AG04450 (cell line): ENCODE data around the gene NTPCR. TPM values are rescaled to one million over a fixed set of nuclear protein-coding genes. Genes with fewer than 3 reads are reported as not detected.

ENCODE experiments used
- CTCF ChIA-PET: fragments of 300-600, 350-600 bp; formaldehyde crosslinking; extraction: SDS; loops from one replicate; lab custom pipeline; 2022; ENCODE audit warnings: antibody characterized with exemption, inconsistent platforms; lab: Charles Lee
- POLR2A ChIA-PET: fragments of 350-600 bp; formaldehyde crosslinking; extraction: SDS; loops from one replicate; lab custom pipeline; 2021; ENCODE audit warnings: antibody characterized with exemption, inconsistent platforms; lab: Yijun Ruan, JAX
- DNase-seq: peaks from one replicate; pipeline ENCODE4 v3.0.0-alpha.2; 2011; ENCODE audit warnings: low read depth, low spot score
- H3K27ac ChIP-seq: one replicate; pipeline ENCODE4 v1.5.1; 2012; ENCODE audit warnings: low read depth, low read length, control low read depth
- H3K27me3 ChIP-seq: one replicate; pipeline ENCODE4 v1.6.0; 2012; ENCODE audit warnings: low read length; ENCODE audit not compliant: control insufficient read depth, insufficient read depth
- H3K4me3 ChIP-seq: 2 replicates; pipeline ENCODE4 v1.5.1; 2011; ENCODE audit warnings: mild to moderate bottlenecking, low read depth, low read length, control low read depth
- H3K9me3 ChIP-seq: 2 replicates; pipeline ENCODE4 v1.5.1; 2012; ENCODE audit warnings: low read length; ENCODE audit not compliant: control insufficient read depth, insufficient read depth
- polyA plus RNA-seq: library from polyadenylated mRNA; depleted of rRNA; stranded (reverse); fragments of >200 nt; gene quantifications from 2 replicates; pipeline ENCODE4 v1.2.3, GENCODE V29; 2011; rRNA removed
- TF ChIP-seq, protein P1 (sequence below): IDR thresholded peaks from 2 replicates; pipeline ENCODE4 v1.5.1; 2011; ENCODE audit warnings: low read depth, low read length, control low read depth, inconsistent platforms

NTPCR gene
- polyA plus RNA-seq, 1 experiment: 59.0 TPM

DNA sequence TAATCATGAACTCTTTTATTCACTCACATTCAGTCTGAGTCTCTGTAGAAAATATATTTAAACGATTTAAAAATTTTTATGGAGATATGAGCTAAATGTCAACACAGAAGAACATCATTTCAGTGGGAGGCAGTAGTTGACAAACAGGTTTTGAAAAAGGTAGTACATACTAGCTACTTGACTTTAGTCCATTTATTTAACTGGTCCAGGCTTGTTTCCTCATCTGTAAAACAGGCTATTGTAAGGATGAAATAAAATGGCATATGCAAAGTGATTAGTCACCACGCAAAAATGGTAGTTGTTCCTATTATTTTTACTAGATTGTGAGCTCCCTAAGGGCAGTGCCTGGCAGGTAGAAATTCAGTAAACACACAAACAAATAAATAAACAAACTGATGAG is 75.2 kb downstream of the NTPCR start:
- Histone ChIP-seq H3K27ac (no peak overlapping the region), H3K9me3 (no peaks in the 10 kb centered on the region), H3K4me3 (no peak overlapping the region), H3K27me3 (no peaks in the 10 kb centered on the region)
- TF ChIP-seq, protein P1, sequence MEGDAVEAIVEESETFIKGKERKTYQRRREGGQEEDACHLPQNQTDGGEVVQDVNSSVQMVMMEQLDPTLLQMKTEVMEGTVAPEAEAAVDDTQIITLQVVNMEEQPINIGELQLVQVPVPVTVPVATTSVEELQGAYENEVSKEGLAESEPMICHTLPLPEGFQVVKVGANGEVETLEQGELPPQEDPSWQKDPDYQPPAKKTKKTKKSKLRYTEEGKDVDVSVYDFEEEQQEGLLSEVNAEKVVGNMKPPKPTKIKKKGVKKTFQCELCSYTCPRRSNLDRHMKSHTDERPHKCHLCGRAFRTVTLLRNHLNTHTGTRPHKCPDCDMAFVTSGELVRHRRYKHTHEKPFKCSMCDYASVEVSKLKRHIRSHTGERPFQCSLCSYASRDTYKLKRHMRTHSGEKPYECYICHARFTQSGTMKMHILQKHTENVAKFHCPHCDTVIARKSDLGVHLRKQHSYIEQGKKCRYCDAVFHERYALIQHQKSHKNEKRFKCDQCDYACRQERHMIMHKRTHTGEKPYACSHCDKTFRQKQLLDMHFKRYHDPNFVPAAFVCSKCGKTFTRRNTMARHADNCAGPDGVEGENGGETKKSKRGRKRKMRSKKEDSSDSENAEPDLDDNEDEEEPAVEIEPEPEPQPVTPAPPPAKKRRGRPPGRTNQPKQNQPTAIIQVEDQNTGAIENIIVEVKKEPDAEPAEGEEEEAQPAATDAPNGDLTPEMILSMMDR: no peak
- no peak for DNase-seq
- ChIA-PET CTCF (interaction anchor here (0.6 to 1.4 kb wide), 2 partner anchors 73 to 391 kb away, joined by 3 to 4 read pairs; no protein-coding TSS in a partner anchor), POLR2A (no interaction called here)

DNA sequence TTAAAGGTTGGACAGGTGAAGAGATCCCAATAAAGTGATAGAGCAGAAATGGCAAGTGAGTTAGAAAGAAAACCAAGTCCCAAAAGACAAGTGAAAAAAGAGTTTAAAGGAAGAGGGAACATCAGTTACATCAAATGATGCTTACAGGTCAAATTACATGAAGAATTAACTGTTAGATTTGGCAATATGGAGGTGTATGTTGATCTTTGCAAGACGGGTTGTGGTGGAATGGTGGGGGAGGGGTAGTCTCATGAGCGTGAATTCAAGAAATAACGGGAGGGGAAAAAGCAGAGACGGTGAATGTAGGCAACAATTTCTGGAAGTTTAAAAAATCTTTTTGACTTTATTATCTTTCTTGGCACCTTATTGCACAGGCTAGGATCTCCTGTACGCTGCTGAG is 76.6 kb downstream of the NTPCR start:
- Histone ChIP-seq H3K27me3 (no peaks in the 10 kb centered on the region), H3K27ac (no peak overlapping the region), H3K4me3 (no peak overlapping the region), H3K9me3 (no peaks in the 10 kb centered on the region)
- POLR2A ChIA-PET: no interaction called here
- DNase-seq: no peak
- TF ChIP-seq, protein P1: no peak
- CTCF ChIA-PET: no interaction called here

DNA sequence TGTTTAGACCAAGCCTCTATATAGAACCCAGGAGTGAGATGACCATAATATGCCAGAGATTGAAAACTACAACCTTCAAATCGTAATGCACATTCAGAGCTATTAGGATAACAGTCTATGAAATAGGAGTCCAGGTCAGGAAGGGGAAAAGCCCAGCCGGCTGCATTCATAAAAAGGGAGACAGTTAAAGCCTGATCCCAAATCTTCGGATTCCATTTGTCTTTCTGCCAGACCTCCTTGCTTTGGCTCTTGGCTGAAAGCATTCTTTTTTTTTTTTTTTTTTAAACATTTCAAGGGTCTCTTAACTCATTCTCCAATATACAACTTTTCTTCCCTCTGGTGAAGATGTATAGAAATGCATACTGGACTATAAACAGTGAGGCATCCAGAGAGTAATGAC is 81.1 kb downstream of the NTPCR start:
- Histone ChIP-seq H3K27me3 (no peaks in the 10 kb centered on the region), H3K4me3 (no peak overlapping the region), H3K9me3 (no peaks in the 10 kb centered on the region; the same call in 1 of the 2 replicates), H3K27ac (no peak overlapping the region)
- CTCF ChIA-PET: interaction anchor here (0.6 kb wide), 1 partner anchor 86 kb away, joined by 4 read pairs; no protein-coding TSS in a partner anchor
- POLR2A ChIA-PET: no interaction called here
- TF ChIP-seq, protein P1: no peak
- no peak for DNase-seq

DNA sequence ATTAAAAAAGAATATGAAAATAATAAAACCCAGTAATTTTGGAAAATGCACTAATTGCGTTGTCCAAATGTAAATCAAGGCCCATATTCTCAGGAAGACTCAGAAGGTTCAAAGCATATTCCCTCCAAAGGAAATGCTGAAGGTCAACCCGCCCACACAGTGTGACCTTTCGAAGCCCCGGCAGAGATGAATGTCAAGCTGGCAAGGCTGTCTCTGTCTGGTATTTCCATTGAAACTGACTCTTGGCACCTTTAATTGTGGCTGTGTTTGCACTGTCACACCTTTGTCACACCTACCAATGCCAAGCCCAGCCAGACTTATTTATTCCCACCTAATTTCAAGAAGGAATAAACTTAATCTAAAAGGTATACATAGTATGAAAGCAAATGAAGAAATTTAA is 82.5 kb downstream of the NTPCR start:
- Histone ChIP-seq H3K4me3 (no peak overlapping the region), H3K27ac (no peak overlapping the region), H3K9me3 (no peaks in the 10 kb centered on the region; the same call in 1 of the 2 replicates), H3K27me3 (no peaks in the 10 kb centered on the region)
- TF ChIP-seq, protein P1: no peak
- DNase-seq: no peak
- ChIA-PET CTCF (no interaction called here), POLR2A (no interaction called here)

DNA sequence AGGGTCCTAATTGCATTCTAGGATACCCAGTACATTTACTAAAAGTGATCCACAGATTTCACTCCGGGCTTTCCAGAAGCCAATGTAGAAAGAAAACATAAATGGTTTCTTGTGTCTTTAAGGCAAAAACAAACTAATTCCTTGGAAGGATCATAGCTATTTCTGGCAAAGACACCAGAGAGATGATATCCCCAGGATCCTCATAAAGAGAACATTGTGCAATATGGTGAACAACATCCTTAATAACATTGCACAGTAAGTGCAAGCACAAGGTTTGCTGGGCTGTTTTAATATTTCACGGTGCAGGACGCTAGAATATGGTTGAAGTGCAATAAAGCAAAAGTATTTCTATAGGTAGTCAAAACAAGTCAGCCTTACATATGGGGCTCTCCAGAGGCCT is 83.0 kb downstream of the NTPCR start:
- TF ChIP-seq, protein P1: no peak
- Histone ChIP-seq H3K4me3 (no peak overlapping the region), H3K27ac (no peak overlapping the region), H3K9me3 (no peaks in the 10 kb centered on the region; the same call in 1 of the 2 replicates), H3K27me3 (no peaks in the 10 kb centered on the region)
- DNase-seq: no peak
- ChIA-PET POLR2A (no interaction called here), CTCF (no interaction called here)

Other genes with a start within 250 kb of the NTPCR start
- 1.6 and 2.4 TPM in 2 replicates for gene MAP10, start 145.2 kb upstream of the NTPCR start, polyA plus RNA-seq